ENCODE results near the gene CASZ1.

The CASZ1 gene

DNA sequence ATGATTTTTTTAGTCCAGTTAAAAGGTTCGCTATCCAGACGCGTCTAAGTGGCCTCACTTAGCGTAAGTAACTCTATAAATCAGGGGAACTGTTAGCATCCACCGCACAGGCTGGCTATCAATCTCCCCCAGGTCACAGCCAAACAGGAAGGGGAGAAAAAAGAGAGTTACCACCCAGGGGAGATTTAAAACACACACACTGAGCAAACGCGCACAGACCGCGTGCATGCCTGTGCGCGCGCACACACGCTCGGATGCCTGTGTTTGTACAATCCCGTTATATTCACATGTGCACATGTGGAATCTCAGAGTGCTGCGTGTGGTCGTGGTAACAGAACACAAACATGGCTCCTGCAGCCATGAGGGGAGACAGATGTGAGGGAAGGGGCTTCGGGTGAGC is 125.4 kb downstream of the CASZ1 start:
- DNase-seq (ENCODE audit: low read depth), result no peak

DNA sequence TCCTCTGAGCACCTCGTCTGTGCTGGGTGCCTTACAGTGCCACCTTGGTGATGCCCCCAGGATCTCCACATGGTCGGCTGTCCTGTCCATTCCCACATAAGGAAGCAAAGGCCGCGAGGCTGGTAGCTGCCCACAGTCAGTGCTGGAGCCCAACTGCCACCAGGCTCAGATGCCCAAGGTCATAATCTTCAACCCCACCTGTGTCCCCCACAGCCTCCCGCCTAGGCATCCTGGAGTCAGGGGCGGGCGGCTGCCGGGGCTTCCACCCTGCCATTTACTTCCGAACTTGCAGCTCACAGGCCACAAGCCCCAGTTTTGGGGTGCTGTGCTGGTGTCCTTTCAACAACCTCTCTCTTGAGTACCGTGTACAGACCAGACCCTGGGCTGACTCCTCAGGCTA is 126.3 kb downstream of the CASZ1 start:
- no peak for DNase-seq (ENCODE audit: low read depth)

DNA sequence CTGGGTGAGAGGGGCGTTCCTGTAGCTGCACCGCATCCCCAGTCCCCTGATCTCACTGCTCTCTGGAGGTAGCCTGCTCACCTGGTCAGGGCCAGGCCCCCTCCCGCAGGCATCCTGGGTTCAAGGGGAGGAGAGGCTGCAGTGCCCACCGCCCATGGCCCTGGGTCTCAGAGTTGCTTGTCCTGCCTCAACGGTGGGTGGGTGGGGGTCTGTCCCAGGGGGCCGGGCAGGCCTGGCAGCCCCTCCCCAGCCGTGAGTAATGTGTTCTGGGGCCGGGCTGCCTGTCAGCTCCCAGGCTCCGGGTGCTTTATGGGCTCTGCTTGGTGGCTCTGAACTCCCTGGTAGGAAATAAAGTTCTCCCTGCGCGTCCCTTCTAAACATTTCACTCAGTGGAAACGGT is 126.9 kb downstream of the CASZ1 start:
- DNase-seq (ENCODE audit: low read depth), result no peak

DNA sequence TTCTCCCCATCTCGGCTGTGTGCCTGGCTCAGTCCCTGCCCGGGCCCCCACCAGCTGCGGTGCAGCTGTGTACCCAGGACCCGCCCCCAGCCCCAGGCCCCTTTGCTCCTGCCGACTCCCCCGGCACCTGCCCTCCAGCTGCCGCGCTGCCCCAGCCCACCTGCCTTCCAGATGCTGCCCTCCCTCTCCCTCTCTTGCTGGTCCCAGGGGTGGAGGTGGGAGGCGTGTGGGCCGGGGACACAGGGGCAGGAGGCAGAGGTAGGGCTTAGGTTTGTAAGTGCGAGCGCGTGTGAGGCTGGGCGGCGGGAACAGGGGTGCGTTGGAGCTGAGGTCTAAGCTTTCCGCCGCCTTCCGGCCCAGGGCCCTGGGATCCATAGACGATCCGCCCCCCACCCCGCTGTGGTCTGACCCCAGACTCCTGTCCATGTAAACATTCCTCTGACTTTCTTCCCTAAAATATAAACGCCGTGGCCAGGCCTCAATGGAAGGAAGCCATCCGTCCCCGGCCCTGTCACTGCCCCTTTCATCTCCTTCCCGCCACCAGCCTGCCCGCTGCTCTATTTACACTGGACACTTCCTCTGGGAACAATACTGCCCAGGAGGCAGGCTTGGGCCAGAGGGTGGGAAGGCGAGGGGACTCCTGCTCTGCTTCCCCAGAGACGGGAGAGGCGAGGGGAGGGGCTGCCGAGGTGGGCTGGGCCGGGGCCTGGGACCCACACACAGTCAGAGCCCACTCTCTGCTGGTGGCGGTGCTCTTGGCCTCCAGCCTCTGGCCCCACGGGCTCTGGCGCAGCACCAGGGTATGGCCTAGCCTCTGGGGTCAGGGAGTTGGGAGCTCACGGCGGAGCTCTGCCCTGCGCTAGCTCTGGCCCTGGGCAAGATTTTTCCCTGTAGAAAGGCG is 128.3 kb downstream of the CASZ1 start:
- no peak for DNase-seq (ENCODE audit: low read depth)

DNA sequence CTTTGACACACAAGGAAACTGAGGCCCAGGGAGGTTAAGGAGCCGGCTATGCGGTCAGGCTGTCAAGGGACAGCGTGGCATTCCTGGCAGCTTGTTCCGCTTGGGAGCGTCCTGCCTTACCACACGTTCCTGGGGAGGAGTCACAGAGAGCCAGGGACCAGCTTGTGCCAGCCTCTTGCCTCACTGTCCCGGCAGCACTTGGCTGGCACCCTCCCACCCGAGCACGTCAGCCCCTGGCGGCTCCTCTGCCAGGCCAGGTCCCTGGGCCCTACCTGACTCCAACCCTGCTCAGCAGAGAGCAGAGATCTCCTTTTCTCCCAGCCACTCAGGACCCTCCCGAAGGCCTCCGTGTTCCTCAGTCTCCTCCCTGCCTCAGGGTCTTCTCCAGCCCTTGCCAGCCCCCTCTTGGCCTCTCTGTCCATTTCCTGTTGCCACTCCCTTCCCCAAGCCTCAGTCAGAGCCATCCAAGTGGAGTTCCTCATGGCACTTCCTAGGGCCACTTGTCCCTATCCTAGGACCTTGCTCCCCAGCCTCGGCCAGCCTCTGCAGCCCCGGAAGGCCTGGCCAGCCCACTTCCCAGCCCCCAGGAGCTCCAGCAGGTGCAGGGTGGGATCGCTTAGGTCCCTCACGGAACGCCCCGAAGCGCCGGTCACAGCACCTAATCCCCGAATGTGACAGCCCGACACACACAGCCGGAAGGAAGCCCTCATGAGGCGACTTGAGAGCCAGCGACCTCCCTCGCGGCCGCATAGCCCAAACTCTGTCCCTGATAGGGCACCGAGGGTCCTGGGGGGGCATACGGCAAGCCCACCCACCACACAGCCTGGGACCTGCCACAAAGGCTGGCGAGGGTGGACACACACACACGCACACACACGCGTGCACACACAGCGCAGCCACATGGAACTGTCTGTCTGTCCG is 130.3 kb downstream of the CASZ1 start:
- no peak for DNase-seq (ENCODE audit: low read depth)

DNA sequence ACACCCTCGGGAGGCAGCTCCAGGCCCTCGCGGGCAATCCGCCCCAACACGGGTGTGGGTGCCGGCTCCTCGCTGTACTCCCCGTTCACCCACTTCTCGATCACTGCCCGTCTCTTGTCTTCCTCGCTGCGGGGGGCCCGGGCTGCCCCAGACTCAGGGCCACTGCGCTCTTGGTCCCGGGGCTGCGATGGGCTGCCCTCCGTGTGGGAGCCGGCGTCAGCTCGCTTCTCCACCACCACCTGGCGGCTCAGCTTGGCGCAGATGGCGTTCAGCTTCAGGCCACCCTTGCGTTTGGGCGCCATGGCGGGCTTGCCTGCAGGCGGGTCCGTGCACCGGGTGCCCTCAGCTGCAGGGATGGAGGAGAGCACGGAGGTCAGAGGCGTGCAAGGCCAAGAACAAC is 131.2 kb downstream of the CASZ1 start:
- DNase-seq (ENCODE audit: low read depth), result no peak

DNA sequence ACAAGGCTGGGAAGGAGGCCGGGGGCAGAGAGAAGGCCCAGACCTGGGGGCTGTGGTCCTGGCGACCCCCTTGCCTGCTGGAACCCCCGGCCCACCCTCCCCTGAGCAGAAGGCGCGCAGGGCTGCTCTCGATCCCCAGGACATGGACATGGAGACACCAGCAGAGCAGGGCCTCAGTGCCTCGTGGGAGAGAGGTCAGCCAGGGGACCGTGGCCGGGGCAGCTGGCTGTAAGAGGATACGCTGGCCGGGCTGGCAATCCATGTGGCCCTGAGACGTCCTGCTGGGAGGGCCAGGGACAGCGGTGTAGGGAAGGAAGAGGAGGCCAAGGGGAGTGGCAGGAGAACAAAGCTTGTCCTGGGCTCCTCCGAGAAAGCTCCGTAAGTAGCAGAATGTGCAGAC is 132.2 kb downstream of the CASZ1 start:
- DNase-seq (ENCODE audit: low read depth), result no peak

DNA sequence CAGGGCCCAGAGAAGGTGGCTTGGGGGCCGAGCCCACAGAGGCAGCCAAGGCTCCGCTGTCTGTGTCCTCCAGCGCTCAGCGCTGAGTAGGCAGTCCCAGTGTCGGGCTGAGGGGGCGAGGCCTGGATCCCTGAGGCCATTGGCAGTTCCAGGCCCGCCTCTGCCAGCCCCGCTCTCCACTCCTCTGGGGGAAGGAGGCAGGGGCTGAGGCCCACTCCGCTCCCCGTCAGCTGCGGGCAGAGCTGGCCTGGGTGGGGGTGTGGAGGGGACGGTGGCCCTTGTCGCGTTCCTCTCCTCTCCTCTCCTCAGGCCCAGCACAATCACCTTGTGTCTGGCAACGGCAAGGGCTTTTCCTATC is 132.8 kb downstream of the CASZ1 start:
- no peak for DNase-seq (ENCODE audit: low read depth)

DNA sequence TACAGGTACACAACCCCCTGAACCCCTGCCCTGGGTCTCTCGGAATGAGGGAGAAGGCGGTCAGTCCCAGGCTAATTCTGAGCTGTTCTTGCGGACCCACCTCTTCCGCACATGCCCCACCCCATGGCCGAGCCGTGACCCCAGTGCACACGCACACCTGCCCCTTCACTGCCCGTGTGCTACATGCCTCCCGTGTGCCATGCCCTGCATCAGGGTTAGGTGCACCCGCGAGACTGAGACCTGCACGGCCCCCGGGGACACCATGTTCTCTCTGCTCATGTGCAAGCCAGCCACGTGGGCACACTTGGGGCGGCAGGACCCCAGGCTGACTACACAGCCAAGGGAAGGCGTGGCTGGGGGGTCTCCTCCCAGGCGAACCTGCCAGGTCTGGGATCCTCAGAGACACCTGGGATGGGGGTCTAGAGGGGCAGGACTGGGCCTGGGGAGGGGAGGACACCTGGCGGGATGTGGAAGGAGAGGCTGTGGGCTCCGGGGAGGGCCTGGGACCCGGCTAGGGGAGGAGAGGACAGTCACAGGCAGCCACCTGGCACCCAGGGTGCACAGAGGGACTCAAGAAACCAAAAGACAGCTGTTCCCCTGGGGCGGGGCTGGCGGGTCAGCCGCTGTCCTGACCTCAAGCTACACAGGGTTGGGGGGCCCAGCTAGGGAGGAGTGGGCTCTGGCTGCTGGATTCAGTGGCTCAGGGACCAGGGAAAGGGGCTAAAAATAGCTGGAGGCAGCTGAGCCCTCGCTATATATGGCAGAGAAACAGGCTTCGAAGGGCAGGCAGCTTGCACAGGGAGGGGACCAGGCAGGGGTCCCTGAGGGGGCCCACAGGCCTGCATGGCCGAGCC is 133.4 kb downstream of the CASZ1 start:
- no peak for DNase-seq (ENCODE audit: low read depth)

DNA sequence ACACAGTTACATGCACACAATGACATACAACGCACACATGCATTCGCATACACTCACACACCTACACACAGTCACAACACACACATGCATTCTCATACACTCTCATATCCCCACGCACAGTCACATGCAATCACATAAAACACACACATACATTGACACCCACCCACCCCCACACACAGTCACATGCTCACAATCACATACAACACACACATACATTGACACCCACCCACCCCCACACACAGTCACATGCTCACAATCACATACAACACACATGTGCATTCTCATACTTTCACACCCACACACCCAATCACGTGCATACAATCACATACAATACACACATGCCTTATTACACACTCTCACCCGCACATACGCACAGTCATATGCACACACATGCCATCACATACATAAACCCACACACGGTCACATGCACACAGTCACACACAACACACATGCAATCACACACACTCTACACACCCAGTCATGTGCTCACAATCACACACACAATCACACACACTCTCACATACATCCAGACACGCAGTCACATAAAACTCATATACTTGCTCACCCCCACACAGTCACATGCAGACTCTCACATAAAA is 134.3 kb downstream of the CASZ1 start:
- DNase-seq (ENCODE audit: low read depth), result no peak

DNA sequence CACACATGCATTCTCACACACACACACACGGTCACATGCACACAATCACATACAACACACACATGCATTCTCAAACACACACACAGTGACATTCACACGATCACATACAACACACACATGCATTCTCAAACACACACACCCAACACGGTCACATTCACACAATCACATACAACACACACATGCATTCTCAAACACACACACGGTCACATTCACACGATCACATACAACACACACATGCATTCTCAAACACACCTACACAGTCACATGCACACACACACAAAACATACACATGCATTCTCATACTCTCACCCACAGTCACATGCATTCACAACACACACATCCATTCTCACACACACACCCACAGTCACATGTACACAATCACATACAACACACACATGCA is 135.0 kb downstream of the CASZ1 start:
- no peak for DNase-seq (ENCODE audit: low read depth)

DNA sequence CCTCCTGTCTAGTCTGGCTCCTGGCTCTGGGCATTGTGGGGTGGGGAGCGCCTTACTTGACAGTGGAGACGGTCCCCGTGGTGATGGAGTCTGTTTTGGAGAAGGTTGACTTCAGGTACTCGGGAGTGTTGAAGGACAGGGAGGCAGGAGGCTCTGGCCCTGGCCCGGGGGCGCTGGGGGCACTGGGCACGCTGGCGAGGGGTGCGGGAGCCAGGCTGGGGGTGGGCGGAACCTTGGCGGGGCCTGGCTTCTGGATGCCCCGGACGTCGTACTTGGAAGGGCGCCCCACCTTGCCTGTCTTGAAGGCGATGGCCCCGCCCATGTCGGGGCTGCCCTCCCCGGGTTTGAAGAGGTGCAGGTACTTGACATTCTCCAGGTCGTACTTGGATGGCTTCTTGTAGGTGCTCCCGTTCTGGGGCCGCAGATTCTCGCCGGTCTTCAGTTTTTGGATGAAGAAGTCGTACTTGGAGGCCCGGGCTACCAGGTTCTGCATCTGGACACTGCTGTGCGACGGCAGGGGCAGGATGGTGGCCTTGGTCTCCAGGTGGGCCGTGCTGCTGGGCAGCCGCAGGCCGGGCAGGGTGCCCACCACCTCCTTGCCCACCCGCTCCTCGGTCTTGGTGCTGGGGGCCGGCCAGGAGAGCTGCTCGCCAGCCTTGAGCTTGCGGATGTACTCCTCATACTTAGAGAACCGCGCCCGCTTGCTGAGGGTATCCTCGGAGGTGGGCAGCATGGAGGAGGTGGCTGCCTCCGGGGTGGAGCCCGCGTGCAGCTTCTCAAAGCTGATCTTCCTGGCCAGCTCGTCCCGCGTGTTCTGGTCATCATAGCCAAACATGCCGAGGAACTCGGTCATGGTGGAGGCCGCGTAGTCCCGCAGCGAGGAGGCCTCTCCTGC is 136.6 kb downstream of the CASZ1 start:
- no peak for DNase-seq (ENCODE audit: low read depth)

DNA sequence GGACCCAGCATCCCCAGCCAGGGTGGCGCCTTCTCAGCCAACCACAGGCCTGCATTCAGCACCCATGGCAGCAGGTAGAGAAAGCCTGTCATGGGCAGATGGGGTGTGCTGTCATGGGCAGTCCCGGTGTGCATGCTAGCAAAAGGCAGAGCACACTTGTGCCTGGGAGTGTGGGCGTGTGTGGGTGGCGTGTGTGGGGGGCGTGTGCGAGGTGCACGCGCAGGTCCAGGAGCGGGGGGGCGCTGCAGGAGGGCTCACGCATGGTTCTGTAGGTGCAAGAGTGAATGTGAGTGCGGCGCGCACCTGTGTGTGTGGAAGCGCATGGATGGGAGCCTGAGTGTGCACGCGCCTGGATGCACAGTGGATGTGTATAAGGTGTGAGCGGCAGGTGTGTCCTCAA is 137.2 kb downstream of the CASZ1 start:
- DNase-seq (ENCODE audit: low read depth), result no peak

DNA sequence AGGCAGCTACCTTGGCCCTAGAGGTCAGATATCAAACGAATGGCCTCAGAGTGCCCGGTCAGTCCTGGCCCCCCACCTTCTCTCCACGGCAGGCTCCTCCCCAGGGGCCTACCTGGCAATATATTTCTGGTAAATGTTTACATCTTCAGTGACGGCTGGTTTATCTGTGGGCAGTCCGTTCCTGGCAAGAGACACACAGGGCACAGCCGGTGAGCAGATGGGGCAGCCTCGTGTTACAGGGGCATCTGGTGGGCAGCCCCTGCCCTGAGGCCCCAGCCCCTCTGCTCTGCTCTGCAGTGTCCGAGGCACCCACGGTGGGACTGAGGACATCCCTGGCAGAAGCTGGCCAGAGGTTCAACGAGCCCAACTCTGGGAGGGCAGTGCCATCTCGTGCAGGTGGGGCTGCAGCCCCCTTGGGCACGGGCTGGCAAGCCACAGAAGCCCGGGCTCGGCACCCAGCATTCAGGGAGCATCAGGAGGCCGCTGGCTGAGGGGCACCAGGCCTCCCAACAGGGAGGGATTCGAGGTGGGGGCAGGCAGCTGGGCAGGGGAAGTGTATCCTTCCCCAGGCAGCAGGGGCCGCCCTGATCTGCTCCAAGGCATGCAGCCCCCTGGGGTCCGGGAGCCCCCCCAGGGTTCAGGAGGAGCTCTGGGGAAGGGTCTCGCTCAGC is 137.9 kb downstream of the CASZ1 start:
- no peak for DNase-seq (ENCODE audit: low read depth)

DNA sequence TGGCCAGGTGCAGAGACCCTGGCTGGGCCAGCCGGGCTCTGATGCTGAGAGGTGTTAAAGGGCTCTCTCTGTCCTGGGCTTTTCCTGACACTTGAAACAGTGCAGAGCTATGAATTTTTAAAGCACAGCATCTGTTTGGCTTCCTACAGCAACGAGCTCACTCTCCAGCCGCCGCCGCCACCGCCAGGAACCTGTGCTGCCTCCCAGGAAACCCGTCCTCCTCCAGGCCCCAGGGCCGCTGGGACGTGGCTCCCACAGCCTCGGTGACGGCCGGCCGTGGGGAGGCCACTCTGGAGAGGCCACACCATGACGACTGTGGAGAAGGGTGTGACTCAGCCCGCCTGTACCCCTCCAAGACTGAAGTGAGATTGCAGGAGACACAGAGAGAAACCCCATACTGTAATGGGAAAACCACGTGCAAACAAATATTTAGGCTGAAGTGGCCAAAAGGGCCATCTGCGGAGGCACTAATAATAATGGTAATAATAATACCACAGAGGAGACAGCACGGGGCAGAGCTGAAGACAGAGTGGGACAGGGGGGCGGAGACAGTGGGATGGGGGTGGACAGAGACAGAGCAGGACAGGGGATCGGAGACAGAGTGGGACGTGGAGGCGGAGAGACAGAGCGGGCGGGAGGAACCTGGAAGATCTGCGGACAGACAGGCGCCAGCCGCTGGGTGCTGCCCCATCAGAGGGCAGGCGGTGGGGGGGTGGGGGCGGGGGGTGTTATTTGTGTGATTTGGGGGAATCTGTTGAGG is 139.2 kb downstream of the CASZ1 start:
- no peak for DNase-seq (ENCODE audit: low read depth)

DNA sequence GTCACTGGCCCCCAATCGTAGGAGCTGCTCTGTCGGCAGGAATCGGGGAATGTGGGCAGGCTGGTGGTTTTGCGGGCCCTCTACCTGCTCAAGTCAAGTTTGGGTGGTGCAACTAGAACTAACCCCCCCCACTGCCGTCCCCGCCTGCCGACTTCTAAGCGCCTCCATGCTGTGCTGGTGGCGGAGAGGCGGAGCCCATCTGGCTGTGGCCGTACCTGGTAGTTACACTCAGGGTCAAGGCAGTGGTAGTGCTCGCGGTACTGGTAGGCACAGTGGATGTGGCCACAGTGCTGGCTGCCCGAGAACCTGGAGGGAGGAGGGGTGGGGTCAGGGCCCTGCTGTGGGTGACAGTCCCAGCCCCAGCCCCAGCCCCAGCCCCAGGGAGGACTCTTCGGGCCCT is 140.0 kb downstream of the CASZ1 start:
- no peak for DNase-seq (ENCODE audit: low read depth)

DNA sequence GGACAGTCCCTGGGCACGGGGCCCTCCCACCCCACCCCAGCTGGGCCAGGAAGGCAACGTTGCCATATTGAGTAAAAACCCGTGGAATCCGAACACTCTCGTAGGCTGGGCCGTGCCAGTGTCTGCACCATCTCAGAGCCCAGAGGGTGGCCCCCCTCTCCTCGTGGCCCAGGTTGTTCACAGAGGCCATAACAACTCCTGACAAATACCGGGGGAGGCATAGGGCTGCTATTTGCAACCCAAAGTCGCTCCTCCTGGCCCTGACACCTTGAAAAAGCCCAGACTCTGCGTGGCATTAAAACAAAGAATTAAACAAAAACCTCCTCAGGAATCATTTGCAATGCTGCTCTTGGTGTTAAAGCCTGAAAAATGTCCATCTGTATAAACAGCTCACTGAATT is 141.4 kb downstream of the CASZ1 start:
- DNase-seq (ENCODE audit: low read depth), result no peak

DNA sequence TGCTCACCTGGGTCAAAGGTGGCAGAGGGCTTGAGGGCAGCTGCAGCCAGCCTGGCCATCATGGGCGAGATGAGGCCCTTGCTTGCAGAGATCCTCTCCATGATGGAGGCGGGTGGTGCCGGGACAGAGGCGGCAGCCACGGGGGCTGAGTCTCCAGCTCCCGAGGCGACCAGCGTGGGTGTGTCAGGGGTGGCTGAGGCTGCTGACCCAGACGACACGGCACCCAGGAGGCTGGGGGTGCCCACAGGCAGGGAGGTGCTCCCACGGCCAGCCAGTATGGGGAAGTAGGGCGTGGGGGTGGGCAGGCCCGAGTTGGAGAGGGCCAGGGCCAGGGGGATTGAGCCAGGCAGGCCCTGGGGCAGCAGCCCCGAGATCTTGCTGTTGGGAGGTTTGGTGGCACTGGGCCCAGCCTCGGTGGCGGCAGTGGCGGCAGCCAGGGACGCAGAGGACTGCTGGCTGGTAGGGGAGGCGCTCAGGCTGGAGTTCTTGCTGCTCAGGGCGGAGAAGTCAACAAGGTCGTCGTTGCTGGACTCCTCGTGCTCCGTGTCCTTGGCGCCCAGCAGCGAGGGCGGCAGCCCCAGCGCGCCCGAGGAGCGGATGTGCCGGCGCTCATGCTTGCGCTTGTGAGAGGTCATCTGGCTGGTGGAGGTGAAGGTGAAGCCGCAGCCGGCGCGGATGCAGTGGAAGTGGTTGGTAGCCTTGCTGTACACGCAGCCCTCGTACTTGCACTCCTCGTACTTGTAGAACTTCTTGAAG is 142.9 kb downstream of the CASZ1 start:
- no peak for DNase-seq (ENCODE audit: low read depth)

DNA sequence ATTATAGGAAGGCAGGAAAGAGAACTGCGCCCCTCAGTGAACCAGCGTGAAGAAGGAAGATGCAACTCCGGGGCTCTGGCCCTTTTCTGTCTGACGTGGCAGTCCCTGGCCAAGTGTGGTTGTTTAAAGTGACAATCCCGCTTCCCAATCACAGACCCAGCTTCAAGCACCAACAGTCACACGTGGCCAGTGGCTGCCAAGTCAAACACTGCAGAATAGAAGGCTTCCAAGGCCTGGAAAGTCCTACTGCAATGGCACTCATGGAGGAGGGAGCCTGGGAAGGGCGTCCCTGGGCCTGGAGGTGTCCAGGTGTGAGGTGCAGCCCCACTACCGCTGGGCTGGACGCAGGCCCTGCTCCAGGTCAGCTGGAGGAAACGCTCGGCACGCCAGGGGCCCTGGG is 143.8 kb downstream of the CASZ1 start:
- no peak for DNase-seq (ENCODE audit: low read depth)

Measured in amniotic epithelial cell (primary cell).